GM21381 (cell line): ENCODE data around the gene LYSMD3.

Source experiments
- ATAC-seq: cut with Tn5 transposase; IDR thresholded peaks from one replicate; pipeline ENCODE4 v1.9.1; 2021; ENCODE audit warnings: mild to moderate bottlenecking, moderate library complexity; ENCODE audit not compliant: unreplicated experiment

Gene LYSMD3

DNA sequence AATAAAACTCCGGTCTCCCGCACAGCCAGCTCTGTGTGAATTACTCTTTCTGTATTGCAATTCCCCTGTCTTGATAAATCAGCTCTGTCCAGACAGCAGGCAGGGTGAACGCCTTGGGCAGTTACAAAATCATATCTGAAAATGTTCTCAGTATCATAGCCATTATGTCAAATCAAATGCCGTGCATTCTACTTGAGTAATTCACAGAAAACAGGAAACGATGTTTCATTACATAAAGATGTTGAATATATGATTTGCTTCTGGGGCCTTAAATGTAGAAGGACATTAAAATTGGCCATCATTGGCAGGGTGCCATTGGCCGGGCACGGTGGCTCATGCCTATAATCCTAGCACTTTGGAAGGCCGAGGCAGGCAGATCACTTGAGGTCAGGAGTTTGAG, 46.2 kb downstream of the LYSMD3 start:
- no peak for ATAC-seq

DNA sequence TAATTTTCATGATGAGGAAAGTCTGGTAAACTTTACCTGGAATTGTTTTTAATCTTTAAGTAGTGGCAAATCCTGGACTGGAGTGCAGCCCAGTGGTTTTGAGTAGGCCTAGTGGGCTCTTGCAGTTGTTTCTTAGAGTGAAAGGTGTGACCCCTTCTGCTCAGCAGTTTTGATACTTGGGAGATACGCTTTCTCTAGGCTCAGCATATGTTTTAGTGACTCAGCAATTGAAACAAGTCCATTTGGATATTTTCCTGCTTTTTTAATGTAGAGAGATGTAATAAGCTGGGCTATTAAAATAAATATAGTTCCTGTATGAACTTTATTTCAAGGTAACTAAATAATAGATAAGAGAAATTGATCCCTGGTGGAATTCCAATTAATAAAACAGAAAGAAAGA, 48.7 kb downstream of the LYSMD3 start:
- no peak for ATAC-seq

DNA sequence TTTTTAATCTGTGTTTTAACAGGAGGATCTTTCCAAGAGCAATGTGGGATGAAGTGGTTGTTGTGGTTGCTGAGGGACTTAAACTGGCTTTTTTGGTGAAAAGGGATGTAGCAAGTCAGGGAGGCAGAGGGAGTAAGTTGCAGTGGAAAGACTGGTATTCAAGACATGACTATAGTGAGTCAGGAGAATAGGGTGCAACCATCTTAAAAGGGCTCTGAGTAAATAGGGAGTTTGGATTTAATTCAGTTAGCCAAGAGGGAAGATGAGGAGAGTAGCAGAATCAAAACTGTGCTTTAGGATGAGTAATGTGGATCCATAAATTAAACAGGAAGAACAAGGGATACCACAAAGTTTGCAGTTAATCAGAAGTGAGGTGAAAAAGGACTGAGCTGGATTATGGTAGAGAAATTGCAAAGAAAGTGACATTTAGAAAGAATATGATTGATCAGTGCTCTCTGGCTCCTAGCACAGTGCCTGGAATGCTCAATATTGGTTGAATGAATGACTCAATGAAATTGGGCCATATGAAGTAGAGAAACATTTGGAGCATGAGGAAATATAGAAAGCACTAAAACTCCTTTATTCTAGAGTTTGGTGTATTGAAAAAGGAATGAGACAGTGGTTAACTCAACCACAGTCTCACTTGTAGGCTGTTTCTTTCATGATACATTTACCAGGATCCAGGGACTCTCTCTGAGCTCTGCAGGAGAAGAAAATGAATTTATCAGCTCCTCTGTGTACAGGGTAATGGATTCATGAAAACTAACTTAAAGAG, 49.6 kb downstream of the LYSMD3 start:
- no peak for ATAC-seq

DNA sequence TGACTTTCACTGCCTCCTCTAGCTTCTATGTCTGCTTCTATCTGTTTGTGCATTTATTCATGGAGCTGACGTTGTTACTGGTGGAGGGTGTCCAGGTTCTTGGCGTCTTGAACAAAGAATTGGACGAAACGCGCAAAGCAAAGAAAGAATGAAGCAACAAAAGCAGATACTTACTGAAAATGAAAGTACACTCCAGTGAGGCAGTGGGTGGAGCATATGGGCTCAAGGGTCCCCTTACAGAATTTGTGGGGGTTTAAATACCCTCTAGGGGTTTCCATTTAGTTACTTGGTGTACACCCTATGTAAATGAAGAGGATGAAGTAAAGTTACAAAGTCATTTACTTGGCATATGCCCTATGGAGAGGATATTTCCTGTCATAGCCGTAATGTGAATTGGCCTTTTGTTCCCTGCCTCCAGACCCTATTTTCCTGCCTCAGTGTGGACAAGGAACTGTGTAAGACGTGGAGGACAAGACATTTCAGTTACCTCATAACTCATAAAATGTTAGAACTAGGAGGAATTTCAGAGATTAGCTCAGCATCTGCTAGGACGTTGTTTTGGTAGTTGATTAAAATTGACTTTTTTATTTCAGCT, 51.7 kb downstream of the LYSMD3 start:
- ATAC-seq = no peak

DNA sequence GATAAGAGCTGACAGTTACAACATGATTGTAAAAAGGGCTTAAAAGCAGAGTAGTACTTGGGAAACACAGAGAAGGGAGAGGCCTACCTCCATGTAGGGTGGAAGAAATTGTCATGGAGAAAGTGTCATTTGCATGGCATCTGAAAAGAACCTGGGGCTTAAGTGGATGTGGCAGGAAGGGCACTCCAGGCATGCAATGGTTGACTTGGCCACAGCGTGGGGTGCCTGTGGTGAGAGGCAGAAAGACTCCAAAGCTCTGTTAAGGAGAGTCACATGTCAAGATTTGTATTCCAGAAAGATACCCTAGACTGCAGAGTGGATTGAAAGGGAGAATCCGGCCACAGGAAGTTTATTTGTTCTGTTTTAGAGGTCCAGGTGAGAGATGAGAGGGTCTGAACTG, 52.3 kb downstream of the LYSMD3 start:
- no peak for ATAC-seq

DNA sequence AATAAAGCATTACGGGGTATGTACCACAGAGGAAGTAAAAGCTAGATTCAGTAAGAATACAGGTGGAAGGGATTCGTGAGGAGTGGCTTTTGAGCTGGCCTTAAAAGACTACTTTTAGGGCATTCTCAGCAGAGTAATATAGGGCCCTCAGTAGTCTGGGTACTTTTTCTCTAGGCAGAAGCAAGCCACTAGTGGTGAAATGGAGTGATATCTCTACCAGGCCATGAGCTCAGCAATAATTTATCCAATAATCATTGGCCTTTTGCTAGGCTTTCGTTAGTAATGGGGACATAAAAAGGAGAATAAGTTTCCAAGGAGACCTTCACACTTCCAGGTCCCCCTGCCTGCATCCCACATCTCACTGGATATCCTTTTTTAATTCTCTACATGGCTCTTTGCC, 53.0 kb downstream of the LYSMD3 start:
- ATAC-seq = no peak

DNA sequence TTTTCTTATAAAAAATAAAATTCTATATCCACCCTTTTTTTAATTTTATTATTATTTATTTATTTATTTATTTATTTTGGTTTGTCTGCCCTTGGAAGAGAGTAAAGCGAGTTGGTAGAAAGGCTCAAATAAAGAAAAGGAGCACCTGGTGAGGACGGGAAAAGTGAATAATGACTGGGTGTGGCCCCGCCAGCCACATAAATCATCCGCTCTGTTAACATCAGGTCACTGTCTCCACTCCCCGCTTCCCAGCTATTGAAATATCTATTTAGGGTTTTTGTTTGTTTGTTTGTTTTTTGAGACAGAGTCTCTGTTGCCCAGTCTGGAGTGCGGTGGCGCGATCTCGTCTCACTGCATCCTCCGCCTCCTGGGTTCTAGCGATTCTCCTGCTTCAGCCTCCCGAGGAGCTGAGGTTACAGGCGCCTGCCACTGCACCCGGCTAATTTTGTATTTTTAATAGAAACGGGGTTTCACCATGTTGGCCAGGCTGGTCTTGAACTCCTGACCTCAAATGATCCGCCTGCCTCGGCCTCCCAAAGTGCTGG, 53.9 kb downstream of the LYSMD3 start:
- no peak for ATAC-seq

DNA sequence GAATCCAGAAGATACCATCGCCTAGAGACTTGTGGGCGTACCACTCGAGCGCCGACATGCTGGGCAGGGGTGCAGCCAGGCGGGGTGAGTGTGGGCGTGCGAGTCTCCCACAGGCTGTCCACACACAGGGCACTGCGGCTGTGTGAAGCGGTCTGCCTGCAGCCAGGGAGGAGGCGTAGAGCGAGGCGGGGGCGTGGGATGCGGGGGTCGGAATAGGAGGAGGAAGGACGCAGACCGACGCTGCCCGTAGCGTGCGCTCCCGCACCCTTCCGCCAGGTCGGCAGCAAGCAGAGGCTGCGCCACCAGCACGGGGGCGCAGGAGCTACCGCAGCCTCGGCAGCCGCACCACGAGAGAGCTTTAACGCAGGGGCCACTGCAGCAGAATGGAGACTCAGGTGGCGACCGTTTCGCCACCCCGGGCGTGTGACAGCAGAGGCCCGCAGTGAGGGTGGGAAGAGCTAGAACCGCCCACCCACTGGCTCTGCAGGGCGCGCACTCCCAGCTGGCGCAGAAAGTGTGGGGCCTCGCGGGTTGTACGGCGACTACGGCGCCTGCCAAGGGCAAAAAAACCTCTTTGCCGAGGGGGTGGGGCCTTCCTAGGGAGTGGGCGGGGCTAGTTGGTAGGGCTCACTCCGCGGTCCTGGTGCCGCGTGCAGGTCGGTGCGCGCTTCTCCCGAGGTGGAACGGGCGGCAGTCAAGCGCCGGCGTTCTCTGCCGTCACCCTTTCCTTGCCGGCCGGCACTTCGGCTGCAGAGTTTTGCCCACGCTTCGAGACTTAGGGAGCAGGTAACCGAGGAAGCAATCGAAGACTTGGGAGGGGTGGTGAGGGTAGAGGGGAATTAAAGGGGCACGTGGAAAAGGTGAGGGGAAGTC, 54.9 kb downstream of the LYSMD3 start, which contains the start of the genes MBLAC2 and POLR3G:
TSS of gene MBLAC2 (minus strand) at position 537 of the 873 bp plus-strand sequence. CDS start at position 58, 479 bp downstream.
TSS of gene POLR3G (plus strand) at position 630 of the 873 bp plus-strand sequence. CDS start 10,704 bp downstream, outside the sequence.
- ATAC-seq = peak; percentile 87

DNA sequence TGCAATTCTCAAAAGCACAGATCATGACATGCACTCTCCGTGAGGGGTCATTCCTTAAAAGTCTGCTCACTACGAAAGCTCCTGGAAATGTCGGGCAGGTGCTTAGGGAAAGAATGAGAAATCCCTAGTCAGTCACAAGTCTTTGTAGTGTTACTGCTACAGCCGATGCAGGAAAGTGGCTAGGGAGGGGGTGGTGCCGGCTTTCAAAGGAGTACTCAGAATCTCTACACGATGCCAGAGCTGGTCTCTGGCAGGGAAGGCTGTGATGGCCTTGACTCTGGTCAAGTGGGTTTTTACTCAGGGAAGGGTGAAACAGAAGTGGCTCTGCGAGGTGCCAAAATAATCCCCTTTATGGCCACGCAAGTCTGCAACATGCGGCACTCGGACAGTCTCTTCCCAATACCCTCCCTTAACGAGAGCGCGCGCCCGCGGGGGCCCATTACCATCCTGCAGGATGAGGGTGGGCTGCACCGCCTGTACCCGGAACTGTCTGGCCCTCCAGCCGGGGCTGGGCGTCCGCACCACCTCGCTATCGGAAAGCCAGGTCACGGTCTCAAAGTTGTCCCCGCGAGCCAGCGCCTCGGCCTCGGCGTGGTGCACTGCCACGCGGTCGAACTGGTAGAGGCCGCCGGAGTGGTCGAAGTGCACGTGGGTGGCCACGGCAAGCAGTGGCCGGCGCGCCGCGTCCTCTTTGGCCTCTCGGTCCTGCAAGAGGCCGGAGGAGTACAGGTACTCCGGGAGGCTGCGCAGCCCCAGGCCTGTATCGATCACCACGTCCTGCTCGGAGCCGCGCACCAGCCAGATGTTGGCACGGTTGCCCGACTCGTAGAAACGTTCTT, 55.8 kb downstream of the LYSMD3 start:
- peak; percentile 16 for ATAC-seq

DNA sequence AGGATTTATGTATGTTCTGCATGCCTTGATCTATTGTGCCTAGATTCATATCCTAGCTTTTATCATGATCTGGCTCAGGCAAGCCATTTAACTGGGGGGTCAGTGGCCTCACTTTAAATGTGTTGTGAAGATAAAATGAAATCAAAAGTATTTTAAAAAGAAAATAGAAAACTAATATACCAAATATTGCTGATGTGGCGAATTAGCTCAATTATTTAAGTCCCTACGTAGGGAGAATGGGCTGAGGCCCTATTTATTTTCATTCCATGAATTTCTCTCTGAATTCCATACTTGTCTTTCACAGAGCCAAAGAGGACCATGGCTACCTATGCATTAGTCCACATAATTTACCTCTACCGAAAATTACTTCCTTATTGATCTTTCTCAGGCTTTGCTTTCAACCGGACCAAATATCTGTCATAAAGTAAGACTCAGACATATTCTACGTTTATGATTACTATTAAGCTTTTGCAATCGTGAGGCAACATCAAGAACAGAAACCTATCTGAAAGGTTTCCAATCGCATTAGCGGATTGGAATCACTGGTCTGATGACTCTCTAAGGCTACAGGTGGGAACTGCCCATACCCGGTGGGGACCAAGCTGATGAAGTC, 56.5 kb downstream of the LYSMD3 start:
- peak; percentile 2 for ATAC-seq
